Heart left ventricle (tissue), 13 donors: ENCODE measurements around the gene SCRT2.

ENCODE experiments used
- POLR2A ChIP-seq, 2 donors: fragments of 450-650 bp; IDR thresholded peaks; one replicate each; pipeline ENCODE4 v1.6.1; 2017; ENCODE audit warnings: antibody characterized with exemption in 2 of 2, mild to moderate bottlenecking in 2 of 2, moderate library complexity in 2 of 2
- TF ChIP-seq, protein P1 (sequence below), 12 donors: fragments of 200-600 bp; sonication (generic) in 4 of 12; IDR thresholded peaks; one replicate each; pipeline versions ENCODE4 v1.5.0 to v1.8.0; 2018 to 2022; ENCODE audit warnings: antibody characterized with exemption in 12 of 12, mild to moderate bottlenecking in 5 of 12
- donor health status: ischemic (EF 13 %, LVEDD 7.1; RV severe dilation, severe dysfunction).
- donor health status: DM: no; HTN: yes; CAD: no.
- donor health status: DM: no; HTN: no; CAD: no.
- donor health status: ischemic (EF 25% LVEDD 6.9; RV normal size, moderate dysfunction).
- donor health status: ischemic (EF 25% LVEDD 5.7; RV mildly dilated, moderate dysfunction).
- donor health status: ischemic (EF 35%, LVEDD 5.7; RV mildly dilated, moderate dysfunction).
- donor health status: nonischemic (EF 11% LVEDD 7.7; RV severe dilation, severe dysfunction).
- donor health status: DM: yes; HTN: yes; CAD: no.
- donor health status: PGD.
- donor health status: ischemic (EF 29% LVEDD 5.4; RV normal size, mild dysfunction).
- donor health status: nonischemic (EF 23%, LVEDD 6.1; RV moderate dilation, normal function).

DNA sequence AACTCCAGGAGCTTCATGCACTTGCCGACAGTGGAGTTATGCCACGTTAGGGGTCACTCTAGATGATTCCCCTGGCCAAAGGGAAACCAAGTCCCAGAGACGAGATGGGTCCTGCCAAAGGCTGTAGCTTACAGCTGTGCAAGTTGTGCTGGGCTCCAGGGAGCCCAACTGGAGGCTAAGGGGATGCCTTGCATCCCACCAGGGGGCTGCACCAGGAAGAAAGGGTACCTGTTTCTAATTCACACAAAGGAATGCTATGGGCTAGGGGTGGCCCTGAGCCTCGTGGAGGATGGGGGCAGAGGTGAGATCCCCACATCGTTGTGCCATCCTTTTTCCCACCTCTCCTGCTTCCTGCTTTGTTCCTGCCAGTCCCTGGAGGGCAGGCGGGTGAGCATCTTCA, 23.7 kb upstream of the SCRT2 start:
- TF ChIP-seq, protein P1, sequence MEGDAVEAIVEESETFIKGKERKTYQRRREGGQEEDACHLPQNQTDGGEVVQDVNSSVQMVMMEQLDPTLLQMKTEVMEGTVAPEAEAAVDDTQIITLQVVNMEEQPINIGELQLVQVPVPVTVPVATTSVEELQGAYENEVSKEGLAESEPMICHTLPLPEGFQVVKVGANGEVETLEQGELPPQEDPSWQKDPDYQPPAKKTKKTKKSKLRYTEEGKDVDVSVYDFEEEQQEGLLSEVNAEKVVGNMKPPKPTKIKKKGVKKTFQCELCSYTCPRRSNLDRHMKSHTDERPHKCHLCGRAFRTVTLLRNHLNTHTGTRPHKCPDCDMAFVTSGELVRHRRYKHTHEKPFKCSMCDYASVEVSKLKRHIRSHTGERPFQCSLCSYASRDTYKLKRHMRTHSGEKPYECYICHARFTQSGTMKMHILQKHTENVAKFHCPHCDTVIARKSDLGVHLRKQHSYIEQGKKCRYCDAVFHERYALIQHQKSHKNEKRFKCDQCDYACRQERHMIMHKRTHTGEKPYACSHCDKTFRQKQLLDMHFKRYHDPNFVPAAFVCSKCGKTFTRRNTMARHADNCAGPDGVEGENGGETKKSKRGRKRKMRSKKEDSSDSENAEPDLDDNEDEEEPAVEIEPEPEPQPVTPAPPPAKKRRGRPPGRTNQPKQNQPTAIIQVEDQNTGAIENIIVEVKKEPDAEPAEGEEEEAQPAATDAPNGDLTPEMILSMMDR (IDR thresholded peaks at IDR 0.05), result no peak
- no peak for TF ChIP-seq POLR2A (IDR thresholded peaks at IDR 0.05)
